IPS-20b (cell line): ENCODE measurements around the gene LMO7.
"Not testable (repeated sequence)": the region's sequence is repeated elsewhere in the genome, so short reads cannot be mapped to it uniquely, and the experiment has no call there.

Source experiments
- H3K27ac ChIP-seq: one replicate; pipeline ENCODE4 v1.5.1; 2013; ENCODE audit warnings: low read length
- H3K27me3 ChIP-seq: 2 replicates; pipeline ENCODE4 v1.6.1; 2013; ENCODE audit warnings: mild to moderate bottlenecking, low read length, inconsistent platforms; ENCODE audit not compliant: insufficient read depth
- H3K36me3 ChIP-seq: 2 replicates; pipeline ENCODE4 v1.6.1; 2013; ENCODE audit warnings: low read depth, mild to moderate bottlenecking, inconsistent platforms, low read length, moderate library complexity; ENCODE audit not compliant: insufficient read depth
- H3K4me1 ChIP-seq: 2 replicates; pipeline ENCODE4 v1.6.1; 2013; ENCODE audit warnings: mild to moderate bottlenecking, control low read depth, inconsistent platforms, low read length, moderate library complexity; ENCODE audit not compliant: insufficient read depth
- H3K4me3 ChIP-seq: 2 replicates; pipeline ENCODE4 v1.5.1; 2013; ENCODE audit warnings: mild to moderate bottlenecking, low read length, inconsistent platforms
- H3K9ac ChIP-seq: 2 replicates; pipeline ENCODE4 v1.6.1; 2013; ENCODE audit warnings: low read depth, mild to moderate bottlenecking, inconsistent platforms, low read length, moderate library complexity
- H3K9me3 ChIP-seq: 2 replicates; pipeline ENCODE4 v1.6.1; 2013; ENCODE audit warnings: mild to moderate bottlenecking, low read depth, low read length, inconsistent platforms; ENCODE audit not compliant: insufficient read depth

Gene LMO7

DNA sequence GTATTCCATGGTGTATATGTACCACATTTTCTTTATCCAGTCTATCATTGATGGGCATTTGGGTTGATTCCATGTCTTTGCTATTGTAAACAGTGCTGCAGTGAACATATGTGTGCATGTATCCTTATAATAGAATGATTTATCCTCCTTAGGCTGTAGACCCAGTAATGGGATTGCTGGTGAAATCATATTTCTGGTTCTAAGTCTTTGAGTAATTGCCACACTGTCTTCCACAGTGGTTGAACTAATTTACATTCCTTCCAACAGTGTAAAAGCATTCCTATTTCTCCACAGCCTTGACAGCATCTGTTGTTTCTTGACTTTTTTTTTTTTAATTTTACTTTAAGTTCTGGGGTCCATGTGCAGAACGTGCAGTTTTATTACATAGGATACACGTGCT is 44.1 kb downstream of the LMO7 start:
- peaks cover 21% of the 10 kb centered on the region for H3K4me1 ChIP-seq
- not testable (repeated sequence) for H3K27me3 ChIP-seq, H3K27ac ChIP-seq, H3K36me3 ChIP-seq, H3K9ac ChIP-seq, H3K9me3 ChIP-seq, H3K4me3 ChIP-seq

DNA sequence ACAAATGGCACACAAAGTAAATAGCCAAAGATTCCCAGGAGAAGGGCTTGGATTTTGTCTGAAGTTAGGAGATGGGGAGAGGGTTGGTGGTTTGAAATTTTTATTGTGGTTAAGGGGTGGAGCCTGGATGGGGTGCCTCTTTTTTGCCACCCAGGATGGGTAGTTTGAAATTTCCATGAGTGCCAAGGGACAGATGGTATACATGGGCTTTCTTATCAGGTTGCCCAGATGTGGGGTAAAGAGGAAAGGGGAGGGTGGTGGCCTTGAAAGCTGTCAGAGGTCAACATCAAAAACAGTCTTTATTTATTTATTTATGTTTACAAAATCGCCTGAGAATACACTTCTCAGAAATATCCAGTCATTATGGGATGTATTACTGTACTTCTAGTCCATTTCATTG is 46.2 kb downstream of the LMO7 start:
- H3K27me3 ChIP-seq: no peaks in the 10 kb centered on the region
- no peaks in the 10 kb centered on the region for H3K9me3 ChIP-seq
- H3K36me3 ChIP-seq: no peaks in the 10 kb centered on the region
- no peak overlapping the region for H3K27ac ChIP-seq
- H3K9ac ChIP-seq: no peak overlapping the region
- no peak overlapping the region for H3K4me3 ChIP-seq
- H3K4me1 ChIP-seq: peaks cover 10% of the 10 kb centered on the region

DNA sequence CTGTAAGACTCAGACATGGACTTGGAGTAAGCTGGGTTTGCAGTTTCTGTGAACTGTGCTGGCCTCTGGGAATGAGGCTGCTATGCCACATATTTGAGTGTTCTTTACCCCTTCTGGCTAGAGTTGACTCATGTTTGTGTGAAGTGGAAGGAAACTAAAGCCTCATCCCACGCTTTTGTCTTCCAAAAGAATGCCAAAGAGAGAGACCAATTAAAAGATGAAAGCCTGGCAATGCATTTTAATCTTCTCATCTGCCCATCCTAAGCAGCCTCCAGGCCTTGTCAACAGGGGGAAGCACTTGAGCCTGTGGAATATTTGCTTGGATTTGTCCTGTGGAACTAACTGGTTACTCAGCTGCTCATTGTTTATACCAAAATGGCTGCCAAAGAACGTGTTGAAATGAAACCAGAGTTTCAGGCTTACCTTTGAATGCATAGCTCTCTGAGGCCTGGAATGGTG is 49.1 kb downstream of the LMO7 start:
- Histone ChIP-seq H3K9me3 (no peaks in the 10 kb centered on the region), H3K4me1 (peaks cover 10% of the 10 kb centered on the region), H3K9ac (no peak overlapping the region), H3K27ac (no peak overlapping the region), H3K36me3 (no peaks in the 10 kb centered on the region), H3K27me3 (no peaks in the 10 kb centered on the region), H3K4me3 (no peak overlapping the region)

DNA sequence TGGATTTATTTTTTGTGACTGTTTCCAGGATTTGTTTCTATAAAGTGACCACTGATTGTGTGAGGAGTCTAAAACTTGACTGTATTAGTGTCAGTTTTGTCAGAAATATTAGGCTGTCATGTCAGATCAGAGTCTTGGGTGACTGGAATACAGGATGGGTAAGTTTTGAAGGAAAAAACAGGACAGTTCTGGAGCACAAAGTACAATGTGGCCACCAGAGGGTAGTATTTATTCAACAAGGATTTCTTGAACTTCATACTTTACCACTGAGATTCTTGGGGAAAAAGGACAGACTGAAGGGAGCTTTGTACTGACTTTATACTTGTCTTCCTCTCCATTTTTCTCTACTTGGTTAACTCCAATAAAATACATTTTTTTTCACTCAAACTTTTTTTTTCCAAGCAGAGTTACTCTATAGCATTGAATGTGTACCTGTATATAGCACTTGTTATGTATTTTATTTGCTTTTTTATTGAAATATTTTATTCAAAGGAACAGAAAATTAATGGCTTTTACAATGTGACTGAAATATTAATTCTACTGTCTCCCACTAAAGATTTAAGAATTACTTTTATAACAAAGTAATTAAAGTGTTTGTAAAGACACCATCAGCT is 51.1 kb downstream of the LMO7 start:
- Histone ChIP-seq H3K36me3 (no peaks in the 10 kb centered on the region), H3K27ac (no peak overlapping the region), H3K9ac (no peak overlapping the region), H3K27me3 (no peaks in the 10 kb centered on the region), H3K4me1 (peaks cover 15% of the 10 kb centered on the region), H3K4me3 (no peak overlapping the region), H3K9me3 (no peaks in the 10 kb centered on the region)

DNA sequence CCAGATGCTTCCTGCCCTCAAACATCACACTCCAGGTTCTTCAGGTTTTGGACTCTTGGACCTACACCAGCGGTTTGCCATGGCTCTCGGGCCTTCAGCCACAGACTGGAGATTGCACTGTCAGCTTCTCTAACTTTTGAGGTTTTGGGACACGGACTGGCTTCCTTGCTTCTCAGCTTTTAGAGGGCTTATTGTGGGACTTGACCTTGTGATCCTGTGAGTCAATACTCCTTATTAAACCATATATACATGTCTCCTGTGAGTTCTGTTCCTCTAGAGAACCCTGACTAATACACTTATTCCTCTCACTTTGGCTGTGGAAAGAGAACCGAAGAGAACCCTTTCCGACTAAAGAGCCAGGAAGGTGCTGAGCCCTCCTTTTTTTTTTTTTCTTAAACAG is 53.6 kb downstream of the LMO7 start:
- Histone ChIP-seq H3K4me3 (no peak overlapping the region), H3K9me3 (no peaks in the 10 kb centered on the region), H3K4me1 (peaks cover 14% of the 10 kb centered on the region), H3K9ac (no peak overlapping the region), H3K27ac (no peak overlapping the region), H3K27me3 (no peaks in the 10 kb centered on the region), H3K36me3 (no peaks in the 10 kb centered on the region)

DNA sequence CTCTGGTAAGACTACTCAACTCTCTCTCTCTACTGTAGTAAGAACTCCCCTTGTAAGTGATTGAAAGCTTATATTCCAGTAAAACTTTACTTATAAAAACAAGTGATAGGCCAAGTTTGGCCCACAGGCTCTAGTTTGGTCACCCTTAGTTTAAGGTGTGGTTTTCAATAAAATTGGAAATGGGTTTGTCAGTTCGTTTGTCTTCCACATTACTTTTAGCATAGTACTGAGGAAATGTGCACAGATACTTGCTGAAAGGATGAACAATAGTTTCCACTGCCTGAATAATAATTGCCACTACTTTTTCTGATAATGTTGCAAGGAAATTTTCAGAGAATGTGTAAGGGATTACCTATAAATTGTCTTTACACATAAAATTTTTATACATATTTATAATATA is 54.5 kb downstream of the LMO7 start:
- Histone ChIP-seq H3K4me1 (peaks cover 5% of the 10 kb centered on the region; the same call in 1 of the 2 replicates), H3K36me3 (no peaks in the 10 kb centered on the region), H3K4me3 (no peak overlapping the region), H3K9me3 (no peaks in the 10 kb centered on the region), H3K27ac (no peak overlapping the region), H3K9ac (no peak overlapping the region), H3K27me3 (no peaks in the 10 kb centered on the region)

DNA sequence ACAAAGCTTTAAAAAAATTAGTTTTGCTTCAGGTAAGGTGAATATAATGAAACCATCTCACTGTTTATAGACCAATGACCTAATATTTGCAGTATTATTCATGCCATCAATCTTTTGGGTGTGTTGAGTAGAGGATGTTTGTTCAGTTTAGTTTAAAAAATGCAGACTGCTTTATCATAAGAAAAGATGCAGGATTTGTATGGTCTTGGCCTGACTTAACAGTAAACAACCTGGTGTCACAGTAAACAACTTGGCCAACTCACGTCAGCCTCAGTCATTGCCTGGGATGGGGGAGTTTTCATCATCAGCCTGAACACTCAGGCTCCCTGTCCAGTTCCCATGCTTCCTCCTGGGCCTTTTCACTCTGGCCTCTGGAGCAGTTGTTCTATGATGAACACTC is 55.1 kb downstream of the LMO7 start:
- Histone ChIP-seq H3K4me3 (no peak overlapping the region), H3K9ac (no peak overlapping the region), H3K27ac (no peak overlapping the region), H3K36me3 (no peaks in the 10 kb centered on the region), H3K9me3 (no peaks in the 10 kb centered on the region), H3K27me3 (no peaks in the 10 kb centered on the region), H3K4me1 (0 out of 2 replicates have a peak, but pooled peaks cover 5% of the 10 kb centered on the region)

DNA sequence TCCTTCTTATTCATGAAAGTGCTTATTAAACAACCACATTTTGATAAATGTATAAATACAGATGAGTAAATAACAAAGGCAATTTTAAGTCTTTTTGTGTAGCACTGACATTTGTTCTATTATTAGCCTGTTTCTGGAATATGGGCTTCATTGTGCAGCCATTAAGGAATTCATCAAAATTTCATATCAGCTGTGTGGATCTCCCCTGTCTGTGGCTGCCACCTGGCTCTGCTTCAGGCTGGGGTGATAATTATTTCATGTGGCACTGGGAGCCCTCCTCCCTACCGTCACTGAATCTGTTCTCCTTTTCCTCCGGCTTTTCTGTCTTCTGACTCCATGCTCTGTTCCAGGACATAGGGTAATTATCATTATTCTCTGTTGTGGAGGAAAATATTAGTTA is 57.1 kb downstream of the LMO7 start:
- Histone ChIP-seq H3K9me3 (no peaks in the 10 kb centered on the region; the same call in 1 of the 2 replicates), H3K36me3 (no peaks in the 10 kb centered on the region), H3K27ac (no peak overlapping the region), H3K27me3 (no peaks in the 10 kb centered on the region), H3K9ac (no peak overlapping the region), H3K4me3 (no peak overlapping the region), H3K4me1 (0 out of 2 replicates have a peak, but pooled peaks cover 5% of the 10 kb centered on the region)

DNA sequence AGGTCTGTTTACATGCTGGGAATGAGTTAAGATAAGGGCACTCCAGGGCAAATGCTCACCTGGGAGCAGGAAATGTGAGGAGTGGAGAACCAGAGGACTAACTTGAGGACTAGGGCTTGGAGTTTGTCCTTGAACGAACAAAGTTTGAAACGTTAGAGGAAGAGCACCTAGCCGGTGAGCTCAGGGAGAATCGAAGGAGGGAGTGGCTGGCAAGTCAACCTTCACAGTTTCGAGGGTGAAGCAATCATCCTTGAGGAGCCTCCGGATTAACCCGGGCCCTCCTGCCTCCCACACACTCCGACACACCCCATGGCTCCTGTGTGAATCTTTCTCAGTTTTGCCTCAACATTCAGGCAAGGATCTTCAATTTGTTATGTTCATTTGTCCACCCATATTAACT is 58.6 kb downstream of the LMO7 start:
- Histone ChIP-seq H3K4me1 (0 out of 2 replicates have a peak, but pooled peaks cover 5% of the 10 kb centered on the region), H3K27ac (no peak overlapping the region), H3K4me3 (no peak overlapping the region), H3K9ac (no peak overlapping the region), H3K36me3 (no peaks in the 10 kb centered on the region; the same call in 1 of the 2 replicates), H3K27me3 (no peaks in the 10 kb centered on the region), H3K9me3 (peaks cover 8% of the 10 kb centered on the region)

DNA sequence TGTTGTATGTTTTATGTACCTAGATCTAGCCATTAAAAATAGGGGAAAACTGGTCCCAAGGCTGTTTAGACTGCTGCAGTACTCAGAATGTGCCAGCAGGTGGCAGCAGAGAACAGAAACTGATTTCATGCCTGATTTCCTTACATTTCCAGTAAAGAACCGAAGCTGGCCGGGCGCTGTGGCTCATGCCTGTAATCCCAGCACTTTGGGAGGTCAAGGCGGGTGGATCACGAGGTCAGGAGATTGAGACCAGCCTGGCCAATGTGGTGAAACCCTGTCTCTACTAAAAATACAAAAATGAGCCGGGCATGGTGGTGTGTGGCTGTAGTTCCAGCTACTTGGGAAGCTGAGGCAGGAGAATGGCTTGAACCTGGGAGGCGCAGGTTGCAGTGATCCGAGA is 59.8 kb downstream of the LMO7 start:
- H3K4me3 ChIP-seq, H3K4me1 ChIP-seq, H3K27ac ChIP-seq, H3K27me3 ChIP-seq, H3K9ac ChIP-seq, H3K36me3 ChIP-seq: not testable (repeated sequence)
- H3K9me3 ChIP-seq: peaks cover 14% of the 10 kb centered on the region

DNA sequence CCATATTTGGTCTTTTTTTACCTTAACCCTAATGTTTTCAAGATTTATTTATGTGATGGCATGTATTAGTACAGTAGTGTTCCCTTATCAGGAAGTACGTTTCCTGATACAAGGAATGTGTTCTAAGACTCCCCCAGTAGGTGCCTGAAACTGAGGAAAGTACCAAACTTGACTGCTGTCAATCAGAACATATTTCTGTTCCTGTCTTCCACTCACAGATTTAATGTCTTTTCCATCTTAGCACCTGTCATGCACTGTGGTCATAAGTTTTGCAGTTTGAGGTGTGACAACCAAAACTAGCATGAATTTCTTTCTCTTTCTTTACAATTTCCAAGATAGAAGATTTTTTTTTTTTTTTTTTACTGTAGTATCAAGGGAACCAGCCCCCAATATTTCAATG is 62.9 kb downstream of the LMO7 start:
- Histone ChIP-seq H3K4me3 (no peak overlapping the region), H3K36me3 (no peaks in the 10 kb centered on the region; the same call in 1 of the 2 replicates), H3K9ac (no peak overlapping the region), H3K27ac (no peak overlapping the region), H3K9me3 (peaks cover 18% of the 10 kb centered on the region), H3K27me3 (no peaks in the 10 kb centered on the region), H3K4me1 (no peaks in the 10 kb centered on the region)

DNA sequence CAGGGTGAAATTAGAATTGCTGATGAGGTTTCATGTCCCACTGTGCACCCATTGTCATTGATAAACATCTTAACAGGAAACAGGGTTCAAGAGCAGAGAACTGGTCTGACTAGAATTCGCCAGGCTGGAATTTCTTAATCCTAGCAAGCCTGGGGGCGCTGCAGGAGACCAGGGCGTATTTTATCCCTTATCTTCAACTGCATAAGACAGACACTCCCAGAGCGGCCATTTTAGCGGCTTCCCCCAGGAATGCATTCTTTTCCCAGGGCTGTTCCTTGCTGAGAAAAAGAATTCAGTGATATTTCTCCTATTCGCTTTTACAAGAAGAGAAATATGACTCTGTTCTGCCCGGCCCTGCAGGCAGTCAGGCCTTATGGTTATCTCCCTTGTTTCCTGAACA is 63.6 kb downstream of the LMO7 start:
- H3K4me1 ChIP-seq, H3K4me3 ChIP-seq, H3K27ac ChIP-seq, H3K36me3 ChIP-seq, H3K27me3 ChIP-seq, H3K9ac ChIP-seq: not testable (repeated sequence)
- peaks cover 18% of the 10 kb centered on the region for H3K9me3 ChIP-seq
